ENCODE results near the gene ADGRG6.

The ADGRG6 gene

DNA sequence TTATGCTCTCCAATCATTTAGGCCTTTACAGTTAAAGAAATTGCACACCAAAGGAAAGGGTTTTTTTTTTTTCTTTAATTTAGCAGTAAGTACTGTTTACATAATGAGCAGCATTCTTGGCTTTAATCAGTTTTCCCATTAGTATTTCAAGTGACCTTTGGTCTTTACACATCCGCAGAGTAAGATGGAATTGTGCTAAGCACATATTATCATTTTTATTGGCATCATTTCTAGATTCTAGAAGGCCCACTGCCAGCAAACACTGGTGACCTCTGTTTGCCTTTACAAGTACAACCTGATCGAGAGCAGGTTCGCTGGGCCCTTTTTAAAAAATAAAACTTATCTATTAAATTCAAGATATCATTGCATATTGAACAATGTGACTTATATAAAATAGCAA is 104.3 kb downstream of the ADGRG6 start:
- Histone ChIP-seq H3K9ac (ENCODE audit: low read length) (no peak overlapping the region), H3K27ac (ENCODE audit: low read length) (no peak overlapping the region), H2AFZ (ENCODE audit: low read length) (no peak overlapping the region), H3K79me2 (ENCODE audit: low read length) (no peaks in the 10 kb centered on the region), H3K4me1 (ENCODE audit: low read length) (no peaks in the 10 kb centered on the region), H3K27me3 (replicated peaks; ENCODE audit: insufficient read depth, low read length) (no peaks in the 10 kb centered on the region), H3K4me3 (ENCODE audit: low read length) (no peak overlapping the region), H3F3A (ENCODE audit: insufficient read depth, low read length) (no peaks in the 10 kb centered on the region), H3K9me3 (replicated peaks; ENCODE audit: insufficient read depth, low read length) (no peaks in the 10 kb centered on the region), H4K20me1 (ENCODE audit: insufficient read depth, low read length) (no peaks in the 10 kb centered on the region), H3K4me2 (ENCODE audit: low read depth, low read length) (no peak overlapping the region), H3K9me2 (replicated peaks; ENCODE audit: insufficient read depth, low read length) (no peaks in the 10 kb centered on the region), H3K36me3 (replicated peaks; ENCODE audit: insufficient read depth, low read length) (no peaks in the 10 kb centered on the region)
- TF ChIP-seq CTCF (IDR thresholded peaks at IDR 0.05; ENCODE audit: low read length) (no peak), EZH2 (optimal IDR thresholded peaks at IDR 0.05; ENCODE audit: low read depth, low read length) (no peak), EZH2phosphoT487 (IDR thresholded peaks at IDR 0.05; ENCODE audit: low read length) (no peak)
- no peak for DNase-seq

DNA sequence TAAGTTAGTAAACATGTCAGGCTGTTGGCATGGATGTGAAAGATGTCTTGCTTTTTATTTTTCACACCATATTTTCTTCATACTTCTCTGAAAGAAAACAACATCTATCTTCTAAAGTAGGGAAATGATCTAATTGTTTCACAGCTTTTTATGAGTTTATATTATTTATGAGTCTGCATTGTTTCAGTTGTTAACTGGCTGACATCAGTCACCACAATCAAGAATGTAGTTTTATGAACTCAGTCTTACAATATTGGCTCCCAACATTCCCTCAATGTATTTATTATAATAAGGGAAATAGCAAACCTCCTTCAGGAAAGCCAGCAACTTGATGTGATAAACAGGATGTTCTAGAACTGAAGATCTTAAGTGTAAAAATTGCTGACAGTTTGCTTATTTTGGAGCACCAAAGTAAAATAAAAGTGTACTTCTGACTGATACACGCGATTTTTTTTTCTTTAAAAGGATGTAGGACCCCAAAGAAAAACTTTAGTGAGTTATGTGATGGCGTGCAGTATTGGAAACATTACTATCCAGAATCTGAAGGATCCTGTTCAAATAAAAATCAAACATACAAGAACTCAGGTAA is 106.0 kb downstream of the ADGRG6 start:
- H3K27ac ChIP-seq (ENCODE audit: low read length): no peak overlapping the region
- H3K36me3 ChIP-seq (replicated peaks; ENCODE audit: insufficient read depth, low read length): no peaks in the 10 kb centered on the region
- H3K4me2 ChIP-seq (ENCODE audit: low read depth, low read length): no peak overlapping the region

DNA sequence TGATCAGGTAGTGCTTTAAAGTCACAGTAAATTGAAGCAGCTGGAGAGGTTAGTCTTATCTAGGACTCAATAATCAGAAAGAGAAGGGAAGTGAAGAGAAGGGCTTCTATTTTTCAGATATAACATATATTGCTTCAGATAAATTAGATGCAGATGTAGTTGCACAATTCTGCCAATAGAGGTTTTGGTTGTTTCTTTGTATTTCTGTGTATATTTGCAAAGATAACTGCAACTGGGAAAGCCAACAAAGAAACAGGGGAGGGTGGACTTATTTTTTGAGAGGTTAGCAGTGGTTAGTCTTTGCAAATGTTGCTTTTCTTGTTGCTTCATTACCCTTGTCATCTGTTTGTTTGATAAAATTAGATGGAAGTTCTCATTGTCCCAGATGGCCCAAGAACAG is 106.6 kb downstream of the ADGRG6 start:
- Histone ChIP-seq H2AFZ (ENCODE audit: low read length) (no peak overlapping the region), H3K27me3 (replicated peaks; ENCODE audit: insufficient read depth, low read length) (no peaks in the 10 kb centered on the region), H4K20me1 (ENCODE audit: insufficient read depth, low read length) (no peaks in the 10 kb centered on the region), H3K4me2 (ENCODE audit: low read depth, low read length) (no peak overlapping the region), H3K27ac (ENCODE audit: low read length) (no peak overlapping the region), H3K9ac (ENCODE audit: low read length) (no peak overlapping the region), H3K4me1 (ENCODE audit: low read length) (no peaks in the 10 kb centered on the region), H3K36me3 (replicated peaks; ENCODE audit: insufficient read depth, low read length) (no peaks in the 10 kb centered on the region), H3K4me3 (ENCODE audit: low read length) (no peak overlapping the region), H3K79me2 (ENCODE audit: low read length) (no peaks in the 10 kb centered on the region), H3K9me3 (replicated peaks; ENCODE audit: insufficient read depth, low read length) (no peaks in the 10 kb centered on the region), H3K9me2 (replicated peaks; ENCODE audit: insufficient read depth, low read length) (no peaks in the 10 kb centered on the region), H3F3A (ENCODE audit: insufficient read depth, low read length) (no peaks in the 10 kb centered on the region)
- DNase-seq: no peak
- TF ChIP-seq CTCF (IDR thresholded peaks at IDR 0.05; ENCODE audit: low read length): no peak
- TF ChIP-seq EZH2 (optimal IDR thresholded peaks at IDR 0.05; ENCODE audit: low read depth, low read length): no peak
- no peak for TF ChIP-seq EZH2phosphoT487 (IDR thresholded peaks at IDR 0.05; ENCODE audit: low read length)

More for the DNA sequence above, 106.0 kb downstream of the ADGRG6 start:
- Histone ChIP-seq H4K20me1 (ENCODE audit: insufficient read depth, low read length) (no peaks in the 10 kb centered on the region), H3K9me2 (replicated peaks; ENCODE audit: insufficient read depth, low read length) (no peaks in the 10 kb centered on the region), H3K27me3 (replicated peaks; ENCODE audit: insufficient read depth, low read length) (no peaks in the 10 kb centered on the region), H3K9me3 (replicated peaks; ENCODE audit: insufficient read depth, low read length) (no peaks in the 10 kb centered on the region), H3F3A (ENCODE audit: insufficient read depth, low read length) (no peaks in the 10 kb centered on the region), H3K9ac (ENCODE audit: low read length) (no peak overlapping the region), H2AFZ (ENCODE audit: low read length) (no peak overlapping the region), H3K4me3 (ENCODE audit: low read length) (no peak overlapping the region), H3K4me1 (ENCODE audit: low read length) (no peaks in the 10 kb centered on the region), H3K79me2 (ENCODE audit: low read length) (no peaks in the 10 kb centered on the region)
- DNase-seq: no peak
- TF ChIP-seq CTCF (IDR thresholded peaks at IDR 0.05; ENCODE audit: low read length) (no peak), EZH2 (optimal IDR thresholded peaks at IDR 0.05; ENCODE audit: low read depth, low read length) (no peak), EZH2phosphoT487 (IDR thresholded peaks at IDR 0.05; ENCODE audit: low read length) (no peak)

All from MM.1S (cell line).